BE2C (cell line): ENCODE measurements around the gene PIK3C2B.
A peak's percentile ranks its signal among the peaks of the same experiment; 100 is the strongest.

ENCODE experiments used
- DNase-seq: peaks from one replicate; pipeline ENCODE4 v3.0.0-alpha.2; 2020
- H3K27me3 ChIP-seq: fragments of 250-450 bp; sonication (Bioruptor Pico); 2 replicates; pipeline ENCODE4 v1.5.1; 2020; ENCODE audit warnings: mild to moderate bottlenecking
- H3K36me3 ChIP-seq: fragments of 250-450 bp; sonication (Bioruptor Pico); 2 replicates; pipeline ENCODE4 v1.5.1; 2020; ENCODE audit warnings: mild to moderate bottlenecking
- H3K4me1 ChIP-seq: fragments of 250-450 bp; sonication (Bioruptor Pico); 2 replicates; pipeline ENCODE4 v1.5.1; 2020
- H3K4me3 ChIP-seq: 2 replicates; pipeline ENCODE4 v1.5.1; 2011; ENCODE audit warnings: low read depth, low read length
- H3K9me3 ChIP-seq: fragments of 250-450 bp; sonication (Bioruptor Pico); 2 replicates; pipeline ENCODE4 v1.5.1; 2020
- CTCF ChIP-seq: IDR thresholded peaks from 2 replicates; pipeline ENCODE4 v1.5.1; 2012; ENCODE audit warnings: mild to moderate bottlenecking, low read depth, low read length

The PIK3C2B gene

GRCh38 chr1:204503913-204504519 is 9.4 kb upstream of the PIK3C2B start:
- H3K27me3 ChIP-seq: no peaks in the 10 kb centered on the region
- H3K9me3 ChIP-seq: no peaks in the 10 kb centered on the region
- H3K4me1 ChIP-seq: no peaks in the 10 kb centered on the region
- H3K36me3 ChIP-seq: no peaks in the 10 kb centered on the region
- DNase-seq: no peak
- no peak for TF ChIP-seq CTCF
- no peak overlapping the region for H3K4me3 ChIP-seq

GRCh38 chr1:204503122-204503912 is 8.7 kb upstream of the PIK3C2B start:
- no peak overlapping the region for H3K4me3 ChIP-seq

GRCh38 chr1:204502241-204502640 is 7.6 kb upstream of the PIK3C2B start:
- Histone ChIP-seq H3K4me3 (no peak overlapping the region), H3K9me3 (no peaks in the 10 kb centered on the region), H3K4me1 (no peaks in the 10 kb centered on the region), H3K36me3 (no peaks in the 10 kb centered on the region), H3K27me3 (no peaks in the 10 kb centered on the region)
- DNase-seq: no peak
- TF ChIP-seq CTCF: no peak

More at GRCh38 chr1:204503122-204503912, 8.7 kb upstream of the PIK3C2B start:
- no peak for DNase-seq
- no peaks in the 10 kb centered on the region for H3K27me3 ChIP-seq
- no peaks in the 10 kb centered on the region for H3K4me1 ChIP-seq
- no peaks in the 10 kb centered on the region for H3K9me3 ChIP-seq
- peak; percentile 72 for TF ChIP-seq CTCF
- no peaks in the 10 kb centered on the region for H3K36me3 ChIP-seq

GRCh38 chr1:204499511-204500468 is 5.2 kb upstream of the PIK3C2B start:
- Histone ChIP-seq H3K36me3 (no peaks in the 10 kb centered on the region), H3K9me3 (no peaks in the 10 kb centered on the region), H3K27me3 (no peaks in the 10 kb centered on the region), H3K4me1 (no peaks in the 10 kb centered on the region), H3K4me3 (no peak overlapping the region)
- no peak for DNase-seq
- no peak for TF ChIP-seq CTCF

DNA sequence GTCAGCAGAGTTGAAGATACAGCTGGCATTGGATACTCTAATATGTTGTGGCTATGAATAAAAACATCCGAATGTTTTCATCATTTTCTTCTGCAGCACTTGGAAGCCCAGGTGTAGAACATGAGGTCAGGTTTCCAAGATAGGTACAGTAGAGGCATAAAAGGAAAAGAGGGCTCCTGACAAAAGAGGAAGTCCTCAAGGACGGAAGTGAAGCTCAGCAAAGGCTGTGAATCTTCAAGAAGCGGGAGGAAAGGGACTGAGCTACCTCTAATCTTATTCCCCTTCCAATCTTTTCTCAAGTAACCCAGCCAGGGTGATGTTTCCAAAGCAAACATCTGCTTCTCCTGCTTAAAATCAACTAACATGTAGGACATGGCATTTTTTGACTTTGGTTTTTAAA is 4.4 kb upstream of the PIK3C2B start:
- no peaks in the 10 kb centered on the region for H3K4me1 ChIP-seq
- DNase-seq: no peak
- H3K4me3 ChIP-seq: no peak overlapping the region
- H3K36me3 ChIP-seq: no peaks in the 10 kb centered on the region
- no peaks in the 10 kb centered on the region for H3K9me3 ChIP-seq
- no peak for TF ChIP-seq CTCF
- H3K27me3 ChIP-seq: no peaks in the 10 kb centered on the region
